Stimulated activated memory B cell treated with anti-CD40 and anti-IgM and Interleukin-4, amounts not matched to agents 10 μg/mL and 1 μg/mL and 100 μg/mL, for 72 hours (primary cell): ENCODE measurements around the gene NDUFS6.

Experiments used
- ATAC-seq: fragments of 150-1000 bp; cut with Tn5 transposase; 2 replicates; pipeline ENCODE4 v1.10.0; 2021
- H3K27ac Mint-ChIP-seq: one replicate; pipeline ENCODE4 v1.8.0; 2022; ENCODE audit warnings: mild to moderate bottlenecking, mixed read lengths
- H3K27me3 Mint-ChIP-seq: one replicate; pipeline ENCODE4 v1.8.0; 2022; ENCODE audit warnings: mixed read lengths
- H3K36me3 Mint-ChIP-seq: one replicate; pipeline ENCODE4 v1.8.0; 2022; ENCODE audit warnings: mixed read lengths
- H3K4me1 Mint-ChIP-seq: one replicate; pipeline ENCODE4 v1.8.0; 2022; ENCODE audit warnings: mixed read lengths
- H3K4me3 Mint-ChIP-seq: one replicate; pipeline ENCODE4 v1.8.0; 2022; ENCODE audit warnings: mild to moderate bottlenecking, moderate library complexity, mixed read lengths
- H3K9me3 Mint-ChIP-seq: one replicate; pipeline ENCODE4 v1.8.0; 2022; ENCODE audit warnings: mixed read lengths

The NDUFS6 gene

GRCh38 chr5:1801222-1801966 lies at the start of gene NDUFS6:
TSS of gene NDUFS6 (plus strand) at chr5:1801407. CDS start at chr5:1801418, 11 bp downstream.
- Mint-ChIP-seq H3K27ac (peak within 1 kb of the TSS; percentile 88), H3K36me3 (peaks cover 53% of the 10 kb centered on the region), H3K9me3 (no peaks in the 10 kb centered on the region), H3K4me1 (peaks cover 65% of the 10 kb centered on the region), H3K27me3 (no peaks in the 10 kb centered on the region), H3K4me3 (peak within 1 kb of the TSS; percentile 99)
- peak; percentile 75 for ATAC-seq

DNA sequence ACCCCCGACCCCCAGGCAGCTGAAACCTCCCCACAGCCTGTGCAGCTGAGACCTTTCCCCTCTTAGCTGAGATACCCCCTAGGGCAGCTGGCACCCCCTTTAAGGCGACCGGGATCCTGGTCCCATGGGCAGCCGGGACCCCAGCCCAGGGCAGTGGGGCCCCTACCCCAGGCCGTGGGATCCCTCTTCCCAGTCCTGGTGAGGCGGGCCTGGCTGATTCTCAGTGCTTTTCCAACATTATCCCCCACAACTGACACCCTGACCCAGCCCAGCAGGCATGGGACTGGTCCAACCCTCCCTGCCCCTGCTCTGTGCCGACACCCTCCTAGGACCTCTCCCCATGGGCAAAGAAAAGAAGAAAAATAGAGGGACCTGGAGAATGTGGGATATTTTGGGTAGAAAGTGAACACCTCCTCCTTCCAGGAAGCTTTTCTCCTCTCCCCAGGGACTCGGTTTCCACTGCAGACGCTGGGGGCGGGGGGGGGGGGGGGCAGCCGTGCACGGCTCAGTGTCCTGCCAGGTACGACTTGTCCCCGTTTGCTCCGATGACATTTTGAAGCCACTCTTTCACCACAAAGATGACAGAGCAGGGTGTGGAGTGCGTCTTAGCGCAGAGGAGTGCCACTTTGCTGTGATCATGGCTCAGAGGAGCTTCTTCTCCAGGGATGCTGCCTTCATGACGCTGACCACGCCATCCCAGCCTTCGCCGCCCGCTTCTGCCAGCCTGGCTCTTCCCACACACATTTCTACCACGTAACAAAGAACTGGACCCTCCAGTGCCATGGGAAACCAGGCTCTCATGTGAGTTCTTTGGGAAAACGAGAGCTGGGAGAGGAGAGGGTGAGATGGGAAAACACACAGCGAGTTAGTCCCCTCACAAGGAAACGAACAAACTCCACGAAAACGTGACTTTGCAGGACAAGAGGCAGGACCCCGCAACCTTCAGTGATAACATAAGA lies 49.1 kb upstream of the NDUFS6 start:
- Mint-ChIP-seq H3K27ac (no peak overlapping the region), H3K36me3 (no peaks in the 10 kb centered on the region)
- ATAC-seq = no peak

DNA sequence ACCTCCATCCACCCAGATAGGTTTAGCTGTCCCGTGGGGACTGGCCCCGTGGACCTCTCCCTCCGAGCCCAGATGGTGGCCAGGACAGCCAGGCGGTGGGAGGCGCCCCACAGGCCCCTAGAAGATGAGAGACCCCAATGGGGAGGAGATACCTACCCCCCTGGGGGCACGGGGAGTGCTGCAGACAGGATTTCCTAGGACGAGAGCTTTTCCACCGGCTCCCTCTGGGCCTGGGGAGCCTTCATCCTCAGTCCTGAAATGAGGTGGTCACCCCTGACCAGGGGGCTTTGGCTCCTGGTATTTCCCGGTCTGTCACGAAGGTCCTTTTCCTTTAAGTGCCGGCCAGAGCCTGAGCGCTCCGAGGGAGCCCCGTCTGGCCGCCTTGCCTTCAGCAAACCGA lies 48.3 kb upstream of the NDUFS6 start:
- H3K27ac Mint-ChIP-seq = no peak overlapping the region
- H3K9me3 Mint-ChIP-seq = no peaks in the 10 kb centered on the region
- H3K4me1 Mint-ChIP-seq = no peaks in the 10 kb centered on the region
- peaks cover 45% of the 10 kb centered on the region for H3K27me3 Mint-ChIP-seq
- H3K4me3 Mint-ChIP-seq = no peak overlapping the region
- no peaks in the 10 kb centered on the region for H3K36me3 Mint-ChIP-seq
- ATAC-seq = no peak

More for the DNA sequence above, 49.1 kb upstream of the NDUFS6 start:
- Mint-ChIP-seq H3K4me3 (no peak overlapping the region), H3K9me3 (no peaks in the 10 kb centered on the region), H3K4me1 (no peaks in the 10 kb centered on the region), H3K27me3 (peaks cover 42% of the 10 kb centered on the region)

DNA sequence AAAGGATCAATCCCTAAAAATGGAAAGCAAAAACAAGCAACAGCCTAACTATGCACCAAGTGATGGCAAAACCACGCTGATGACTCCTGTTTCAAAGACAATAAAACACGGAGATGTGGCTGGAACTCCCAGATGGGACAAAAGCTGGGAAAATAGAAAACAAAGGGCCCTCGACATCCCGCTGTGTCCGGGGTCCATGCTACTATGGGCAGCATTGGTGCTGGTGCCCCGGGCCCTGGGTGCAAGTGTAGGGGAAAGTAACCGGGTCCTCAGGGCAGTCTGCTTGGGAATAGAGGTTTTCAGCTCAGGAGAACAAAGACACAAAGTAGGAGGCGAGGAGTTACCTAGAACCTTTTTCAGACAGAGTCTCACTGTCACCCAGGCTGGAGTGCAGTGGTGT lies 47.7 kb upstream of the NDUFS6 start:
- no peak overlapping the region for H3K27ac Mint-ChIP-seq
- H3K4me3 Mint-ChIP-seq = no peak overlapping the region
- H3K36me3 Mint-ChIP-seq = no peaks in the 10 kb centered on the region
- peaks cover 3% of the 10 kb centered on the region for H3K9me3 Mint-ChIP-seq
- no peak for ATAC-seq
- no peaks in the 10 kb centered on the region for H3K4me1 Mint-ChIP-seq
- peaks cover 39% of the 10 kb centered on the region for H3K27me3 Mint-ChIP-seq

DNA sequence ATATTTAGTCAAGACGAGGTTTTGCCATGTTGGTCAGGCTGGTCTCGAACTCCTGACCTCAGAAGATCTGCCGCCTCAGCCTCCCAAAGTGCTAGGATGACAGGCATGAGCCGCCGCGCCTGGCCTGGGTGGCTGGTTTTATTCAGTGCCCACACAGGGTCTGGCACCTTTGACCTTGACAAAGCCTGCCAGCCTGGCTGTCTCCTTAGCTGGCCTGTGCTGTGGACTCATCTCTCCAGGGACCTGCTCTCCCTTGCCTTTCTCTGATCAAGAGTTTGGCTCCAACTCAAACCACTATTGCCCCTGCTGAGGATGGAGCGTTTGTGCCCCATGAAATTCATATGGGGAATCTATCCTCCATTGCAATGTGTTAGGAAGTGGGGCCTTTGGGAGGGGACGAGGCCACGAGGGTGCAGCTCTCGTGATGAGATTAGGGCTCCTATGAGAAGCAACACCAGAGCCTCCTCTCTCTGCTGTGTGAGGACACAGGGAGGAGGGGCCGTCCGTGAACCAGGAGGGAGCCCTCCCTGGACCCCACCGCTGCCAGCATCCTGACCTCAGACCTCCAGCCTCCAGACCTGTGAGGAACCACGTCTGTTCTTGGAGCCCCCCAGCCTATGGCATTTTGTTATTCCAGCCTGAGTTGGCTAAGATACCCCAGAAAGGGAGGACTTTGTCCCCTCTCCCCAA lies 46.5 kb upstream of the NDUFS6 start:
- peak; percentile 22 for ATAC-seq
- no peaks in the 10 kb centered on the region for H3K4me1 Mint-ChIP-seq
- H3K9me3 Mint-ChIP-seq = peaks cover 8% of the 10 kb centered on the region
- H3K27me3 Mint-ChIP-seq = peaks cover 37% of the 10 kb centered on the region
- no peaks in the 10 kb centered on the region for H3K36me3 Mint-ChIP-seq
- no peak overlapping the region for H3K27ac Mint-ChIP-seq
- no peak overlapping the region for H3K4me3 Mint-ChIP-seq

DNA sequence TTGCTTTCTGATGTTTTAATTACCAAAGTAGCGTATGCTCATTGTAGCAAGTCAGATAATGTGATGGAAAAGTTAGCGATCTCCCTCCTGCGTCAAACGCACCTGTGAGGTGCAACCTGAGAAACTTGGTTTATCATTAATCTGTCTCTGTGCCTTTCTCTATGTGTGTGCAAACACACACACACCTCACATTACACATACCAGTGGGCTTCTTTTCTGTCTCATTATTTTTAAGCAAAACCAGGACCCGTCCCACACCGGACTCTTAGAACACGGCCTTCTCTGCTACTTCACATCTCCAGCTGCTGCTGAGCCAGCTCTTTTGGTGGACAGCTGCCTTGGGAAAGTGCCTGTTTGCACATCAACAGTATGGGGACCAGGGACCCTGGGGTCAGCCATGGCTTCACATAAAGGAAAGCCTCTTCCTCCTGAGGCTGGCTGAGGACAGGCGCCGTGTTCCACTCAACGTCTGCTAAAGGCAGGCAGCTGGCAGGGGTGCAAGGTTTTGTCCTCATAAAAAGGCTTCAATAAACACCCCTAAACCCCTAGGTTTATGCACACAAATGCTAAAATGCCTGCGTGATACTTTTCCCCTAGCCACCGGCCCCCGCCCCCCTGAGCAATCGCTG lies 45.8 kb upstream of the NDUFS6 start:
- H3K9me3 Mint-ChIP-seq = peaks cover 8% of the 10 kb centered on the region
- H3K4me1 Mint-ChIP-seq = no peaks in the 10 kb centered on the region
- no peak overlapping the region for H3K27ac Mint-ChIP-seq
- no peak overlapping the region for H3K4me3 Mint-ChIP-seq
- H3K36me3 Mint-ChIP-seq = no peaks in the 10 kb centered on the region
- peaks cover 37% of the 10 kb centered on the region for H3K27me3 Mint-ChIP-seq
- ATAC-seq = no peak

- Mint-ChIP-seq H3K27ac (no peak overlapping the region), H3K4me3 (no peak overlapping the region), H3K4me1 (no peaks in the 10 kb centered on the region), H3K27me3 (peaks cover 33% of the 10 kb centered on the region), H3K9me3 (peaks cover 8% of the 10 kb centered on the region), H3K36me3 (no peaks in the 10 kb centered on the region)
- ATAC-seq = no peak
Observed at GRCh38 chr5:1756481-1756880, 44.7 kb upstream of the NDUFS6 start.

- no peak overlapping the region for H3K4me3 Mint-ChIP-seq
Observed at GRCh38 chr5:1757511-1757910, 43.7 kb upstream of the NDUFS6 start.

GRCh38 chr5:1758574-1758973 lies 42.6 kb upstream of the NDUFS6 start:
- no peak for ATAC-seq
- peaks cover 8% of the 10 kb centered on the region for H3K9me3 Mint-ChIP-seq
- H3K27ac Mint-ChIP-seq = no peak overlapping the region
- no peak overlapping the region for H3K4me3 Mint-ChIP-seq
- H3K4me1 Mint-ChIP-seq = no peaks in the 10 kb centered on the region
- H3K27me3 Mint-ChIP-seq = peaks cover 32% of the 10 kb centered on the region
- H3K36me3 Mint-ChIP-seq = no peaks in the 10 kb centered on the region

More at GRCh38 chr5:1757511-1757910, 43.7 kb upstream of the NDUFS6 start:
- Mint-ChIP-seq H3K27me3 (peaks cover 33% of the 10 kb centered on the region), H3K4me1 (no peaks in the 10 kb centered on the region), H3K9me3 (peaks cover 8% of the 10 kb centered on the region), H3K36me3 (no peaks in the 10 kb centered on the region), H3K27ac (no peak overlapping the region)
- no peak for ATAC-seq

DNA sequence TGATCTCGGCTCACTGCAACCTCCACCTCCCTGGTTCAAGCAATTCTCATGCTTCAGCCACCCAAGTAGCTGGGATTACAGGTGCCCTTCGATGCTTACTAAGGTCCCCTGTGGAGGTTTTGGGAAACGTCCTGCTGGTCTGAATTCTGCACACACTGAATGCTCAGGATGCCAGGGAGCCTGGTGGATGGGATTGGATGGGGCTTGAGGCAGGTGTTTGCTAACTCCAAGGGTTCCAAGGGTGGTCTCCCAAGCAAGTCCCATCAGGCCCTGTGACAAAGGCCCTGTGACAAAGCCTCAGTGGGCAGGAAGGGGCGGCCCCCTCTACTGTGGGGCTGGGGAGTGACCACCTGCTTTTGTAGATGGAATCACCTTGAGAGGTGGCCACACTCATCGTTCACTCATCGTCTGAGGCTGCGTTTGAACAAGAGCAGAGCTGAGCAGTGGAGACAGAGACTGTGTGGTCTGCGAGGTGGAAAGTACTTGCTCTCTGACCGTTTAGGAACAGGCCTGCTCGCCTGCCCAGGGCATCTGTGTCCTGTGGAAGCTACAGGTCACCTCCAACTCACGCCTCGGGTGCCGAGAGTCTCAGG lies 41.7 kb upstream of the NDUFS6 start:
- peaks cover 40% of the 10 kb centered on the region for H3K27me3 Mint-ChIP-seq
- no peak overlapping the region for H3K4me3 Mint-ChIP-seq
- no peak for ATAC-seq
- H3K36me3 Mint-ChIP-seq = no peaks in the 10 kb centered on the region
- H3K27ac Mint-ChIP-seq = no peak overlapping the region
- no peaks in the 10 kb centered on the region for H3K4me1 Mint-ChIP-seq
- H3K9me3 Mint-ChIP-seq = peaks cover 8% of the 10 kb centered on the region

- H3K27ac Mint-ChIP-seq = no peak overlapping the region
- H3K27me3 Mint-ChIP-seq = peaks cover 48% of the 10 kb centered on the region
- H3K36me3 Mint-ChIP-seq = no peaks in the 10 kb centered on the region
- H3K4me3 Mint-ChIP-seq = no peak overlapping the region
- ATAC-seq = no peak
- H3K9me3 Mint-ChIP-seq = peaks cover 8% of the 10 kb centered on the region
- H3K4me1 Mint-ChIP-seq = no peaks in the 10 kb centered on the region
Observed at GRCh38 chr5:1760231-1760630, 41.0 kb upstream of the NDUFS6 start.

DNA sequence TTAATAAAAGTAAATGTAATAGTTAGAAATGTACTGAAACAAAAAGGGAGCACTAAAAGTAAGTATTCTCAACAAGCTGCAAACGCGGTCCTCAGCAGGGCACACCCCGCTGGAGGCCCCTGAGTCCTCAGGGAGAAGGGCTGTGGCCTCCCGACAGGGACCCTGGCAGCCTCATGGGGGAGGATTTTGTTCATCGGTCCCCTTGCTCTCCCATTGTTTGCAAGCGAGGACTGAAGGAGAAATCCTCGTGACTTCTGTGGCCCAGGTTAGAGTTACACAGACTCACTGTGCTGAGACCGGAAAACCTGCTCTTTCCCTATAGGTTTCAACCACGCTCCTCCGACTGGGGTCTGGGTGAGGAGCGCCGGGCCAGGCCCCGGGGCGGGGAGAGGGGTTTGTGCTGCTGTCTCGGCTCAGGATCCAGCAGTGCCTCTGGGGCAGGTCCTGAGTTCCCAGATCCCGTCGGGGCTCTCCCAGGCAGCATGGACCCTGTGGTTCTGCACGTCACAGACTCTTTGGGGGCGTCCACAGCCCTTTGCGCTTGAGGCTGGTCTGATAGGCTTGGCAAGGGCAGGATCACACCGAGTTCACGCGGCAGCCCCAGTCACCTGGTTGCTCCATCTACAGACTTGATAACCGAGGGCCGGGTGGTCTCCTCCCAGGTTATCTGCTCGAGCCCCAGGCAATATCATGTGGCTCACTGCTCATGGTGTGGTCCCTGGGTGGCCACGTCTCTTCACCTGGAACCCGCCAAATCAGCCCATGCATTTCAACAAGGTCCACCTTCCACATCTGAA lies 40.4 kb upstream of the NDUFS6 start:
- ATAC-seq = no peak
- no peak overlapping the region for H3K4me3 Mint-ChIP-seq
- peaks cover 8% of the 10 kb centered on the region for H3K9me3 Mint-ChIP-seq
- H3K4me1 Mint-ChIP-seq = no peaks in the 10 kb centered on the region
- H3K36me3 Mint-ChIP-seq = no peaks in the 10 kb centered on the region
- peaks cover 53% of the 10 kb centered on the region for H3K27me3 Mint-ChIP-seq
- H3K27ac Mint-ChIP-seq = no peak overlapping the region

- ATAC-seq = no peak
- peaks cover 8% of the 10 kb centered on the region for H3K9me3 Mint-ChIP-seq
- H3K4me3 Mint-ChIP-seq = no peak overlapping the region
- H3K36me3 Mint-ChIP-seq = no peaks in the 10 kb centered on the region
- peaks cover 59% of the 10 kb centered on the region for H3K27me3 Mint-ChIP-seq
- H3K4me1 Mint-ChIP-seq = no peaks in the 10 kb centered on the region
- no peak overlapping the region for H3K27ac Mint-ChIP-seq
Observed at GRCh38 chr5:1761453-1761755, 39.8 kb upstream of the NDUFS6 start.
